NCI-H2171 treated with DMSO at 0.1 percent for 48 hours (cell line): ENCODE data around the gene CARD16.
"Not testable (repeated sequence)": the region's sequence is repeated elsewhere in the genome, so short reads cannot be mapped to it uniquely, and the experiment has no call there.

Experiments used
- DNase-seq: peaks from one replicate; lab custom pipeline; 2025; lab: John Stamatoyannopoulos, UW

The CARD16 gene

GRCh38 chr11:105044557-105045524 lies at the start of gene CARD16:
CARD16 (minus strand) TSS chr11:105045335; CDS start chr11:105045297, 38 bp downstream.
- DNase-seq = not testable (repeated sequence)

DNA sequence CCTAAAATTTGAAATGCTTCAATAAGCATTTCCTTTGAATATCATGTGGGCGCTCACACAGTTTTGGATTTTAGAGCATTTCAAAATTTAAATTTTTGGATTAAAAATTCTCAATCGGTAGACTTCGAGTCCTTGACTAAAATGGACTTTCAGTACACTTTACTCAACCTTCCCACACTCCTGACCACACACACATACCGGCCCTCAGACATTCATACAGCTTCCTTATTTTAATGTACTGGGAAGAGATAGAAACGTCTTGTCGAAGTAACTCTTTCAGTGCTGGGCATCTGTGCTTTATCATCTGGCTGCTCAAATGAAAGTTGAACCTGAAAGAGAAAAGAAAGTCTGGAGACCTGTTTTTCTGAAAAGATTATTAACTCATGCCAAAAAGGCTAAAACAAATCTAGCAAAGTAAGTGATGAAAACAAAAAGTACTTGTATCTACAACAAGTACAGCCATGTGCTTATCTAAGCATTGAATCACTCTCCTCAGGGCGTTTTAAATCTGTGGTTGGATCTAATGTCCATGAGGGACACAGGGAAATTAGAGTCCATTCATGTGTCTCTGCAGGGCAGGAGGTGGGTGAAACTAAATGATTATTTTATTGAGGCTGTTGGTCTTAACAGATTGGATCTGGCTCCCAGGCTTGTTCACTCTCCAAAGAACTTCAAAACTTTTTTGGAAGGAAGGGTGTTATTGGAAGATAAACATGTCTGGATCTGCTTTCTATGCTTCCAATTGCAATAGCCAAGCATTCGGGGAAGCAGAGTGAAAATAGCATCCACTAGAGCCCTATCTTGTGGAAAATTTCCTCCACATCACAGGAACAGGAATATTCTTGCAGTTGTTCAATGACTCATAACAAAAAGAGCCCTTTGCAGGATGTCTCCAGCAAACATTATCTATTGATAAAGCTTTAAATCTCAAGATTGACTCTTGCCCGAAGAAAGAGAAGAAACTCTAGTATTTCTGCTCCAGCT lies 47.4 kb upstream of the CARD16 start:
- DNase-seq = no peak

GRCh38 chr11:105081412-105082150 lies 36.4 kb upstream of the CARD16 start:
- no peak for DNase-seq

DNA sequence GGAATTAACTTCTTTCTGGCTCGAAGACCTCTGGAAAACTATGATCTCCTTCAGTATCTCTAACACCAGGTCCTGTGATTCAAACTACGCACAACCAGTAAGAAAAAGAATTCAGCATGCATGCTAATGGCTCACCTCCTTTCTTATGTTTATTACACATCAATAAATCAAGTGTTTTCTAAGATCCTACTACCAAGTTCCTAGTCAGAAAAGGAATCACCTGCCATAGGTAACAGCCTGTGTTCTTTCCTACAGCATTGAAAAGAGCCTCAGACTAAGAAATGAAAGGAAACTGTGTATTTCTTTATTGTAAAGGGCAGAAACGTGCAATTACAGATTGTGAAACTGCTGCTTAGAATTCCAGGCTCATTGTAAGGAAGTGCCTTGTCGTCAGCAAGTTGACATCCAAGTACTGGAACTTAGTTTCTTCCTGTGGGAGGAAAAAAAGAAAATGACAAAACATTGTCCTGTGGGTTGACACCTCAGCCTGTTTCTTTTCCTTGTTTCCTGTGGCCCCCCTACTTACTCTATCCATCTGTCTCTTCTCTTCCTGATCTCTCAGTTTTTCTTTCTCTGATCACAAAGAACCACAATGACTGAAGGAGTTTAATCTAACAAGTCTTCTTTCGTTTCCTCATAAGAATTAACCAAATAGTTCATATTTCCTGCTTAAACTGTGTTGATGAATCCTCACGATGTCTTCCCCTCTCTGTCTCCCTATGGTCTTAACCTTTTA lies 35.2 kb upstream of the CARD16 start:
- not testable (repeated sequence) for DNase-seq

GRCh38 chr11:105078283-105078682 lies 33.1 kb upstream of the CARD16 start:
- no peak for DNase-seq

DNA sequence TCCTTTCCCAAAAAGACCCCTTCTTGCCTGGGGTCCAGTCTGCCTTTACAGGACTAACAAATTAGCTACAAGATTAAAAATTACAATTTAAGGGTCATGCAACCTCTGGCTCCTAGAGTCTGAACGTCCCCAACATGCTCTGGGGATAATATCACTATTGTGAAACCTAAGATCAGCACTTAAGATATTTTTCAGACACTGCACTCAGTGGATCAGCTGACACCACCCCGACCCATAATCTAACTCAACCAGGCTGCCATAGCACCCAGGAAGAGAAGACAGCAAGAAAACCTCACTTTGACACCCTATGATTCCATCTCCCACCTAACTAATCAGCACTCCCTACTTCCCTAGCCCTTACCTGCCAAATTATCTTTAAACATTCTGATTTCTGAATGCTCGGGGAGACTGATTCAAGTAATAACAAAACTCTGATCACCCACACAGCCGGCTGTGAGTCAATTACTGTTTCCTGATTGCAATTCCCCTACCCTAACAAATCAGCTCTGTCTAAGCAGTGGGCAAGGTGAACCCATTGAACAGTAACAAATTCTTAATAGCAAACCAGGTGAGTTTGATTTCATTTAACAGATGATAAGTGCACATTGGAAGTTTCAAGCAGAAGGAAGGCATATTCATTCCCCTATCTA lies 32.1 kb upstream of the CARD16 start:
- DNase-seq = not testable (repeated sequence)

- no peak for DNase-seq
These were observed 29.0 kb upstream of the CARD16 start for GRCh38 chr11:105074166-105074530.

DNA sequence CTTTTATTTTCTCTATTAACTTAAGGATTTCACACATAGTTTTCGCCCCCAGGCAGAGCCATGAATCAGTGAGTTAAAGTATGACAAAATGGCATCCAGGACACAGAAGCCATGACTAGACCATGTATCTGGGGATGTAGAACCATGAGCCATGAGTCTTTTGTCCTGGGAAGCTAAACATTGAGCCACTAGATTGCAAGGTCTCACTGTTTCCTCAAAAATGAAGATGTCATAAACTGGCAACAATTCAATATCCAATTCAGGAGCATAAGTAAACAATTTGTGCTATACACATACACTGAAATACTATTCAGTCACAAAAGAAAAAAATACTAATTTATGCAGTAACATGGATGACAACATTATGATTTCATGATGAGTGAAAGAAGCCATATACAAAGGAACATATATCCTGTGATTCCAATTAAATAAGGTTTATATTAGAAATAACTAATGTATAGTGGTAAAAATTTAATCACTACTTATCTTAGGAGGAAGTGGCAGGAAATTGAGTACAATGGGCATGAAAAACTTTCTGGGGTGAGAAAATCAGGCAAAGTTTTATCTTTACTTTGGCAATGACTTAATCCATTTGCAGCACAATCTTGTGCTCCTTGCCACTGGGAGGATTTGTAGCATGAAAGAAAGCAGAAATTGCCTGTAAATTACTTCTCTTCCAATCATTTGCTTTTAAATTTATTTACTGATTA lies 28.5 kb upstream of the CARD16 start:
- no peak for DNase-seq

DNA sequence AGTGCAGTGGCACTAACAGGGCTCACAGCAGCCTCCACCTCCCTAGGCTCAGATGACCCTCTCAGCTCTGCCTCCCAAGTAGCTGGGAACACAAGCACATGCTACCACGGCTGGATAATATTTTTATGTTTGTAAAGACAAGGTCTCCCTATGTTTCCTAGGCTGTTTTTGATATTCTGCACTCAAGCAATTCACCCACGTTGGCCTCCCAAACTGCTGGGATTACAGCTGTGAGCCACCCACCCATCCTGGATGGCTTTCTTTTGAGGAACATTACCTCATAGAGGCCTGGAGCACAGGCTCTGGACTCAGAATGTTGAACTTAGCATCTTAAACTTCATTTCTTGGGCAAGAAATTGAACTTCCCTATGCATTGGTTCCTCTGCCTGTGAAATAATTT lies 26.9 kb upstream of the CARD16 start:
- DNase-seq = not testable (repeated sequence)

- DNase-seq = no peak
These were observed 26.1 kb upstream of the CARD16 start for GRCh38 chr11:105071089-105071732.

DNA sequence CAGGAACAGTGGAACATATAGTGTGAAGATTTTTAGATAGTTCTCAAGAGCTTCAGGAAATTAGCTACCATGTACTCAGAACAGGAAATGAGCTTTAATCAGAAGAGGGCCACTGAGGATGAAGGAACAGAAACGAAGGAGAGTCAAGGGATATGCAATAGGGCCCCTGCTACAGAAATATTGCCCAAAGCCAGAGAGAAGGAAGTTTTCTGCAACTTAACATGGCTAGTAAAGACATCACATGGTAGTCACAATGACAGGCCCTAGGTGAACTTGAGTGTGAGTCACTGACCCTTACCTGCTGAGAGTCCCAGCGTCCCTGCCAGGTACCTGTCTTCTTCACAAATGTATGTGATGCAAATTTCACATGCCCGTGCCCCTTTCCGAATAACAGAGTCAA lies 25.2 kb upstream of the CARD16 start:
- no peak for DNase-seq

- not testable (repeated sequence) for DNase-seq
These were observed 24.6 kb upstream of the CARD16 start for GRCh38 chr11:105069749-105070148.

DNA sequence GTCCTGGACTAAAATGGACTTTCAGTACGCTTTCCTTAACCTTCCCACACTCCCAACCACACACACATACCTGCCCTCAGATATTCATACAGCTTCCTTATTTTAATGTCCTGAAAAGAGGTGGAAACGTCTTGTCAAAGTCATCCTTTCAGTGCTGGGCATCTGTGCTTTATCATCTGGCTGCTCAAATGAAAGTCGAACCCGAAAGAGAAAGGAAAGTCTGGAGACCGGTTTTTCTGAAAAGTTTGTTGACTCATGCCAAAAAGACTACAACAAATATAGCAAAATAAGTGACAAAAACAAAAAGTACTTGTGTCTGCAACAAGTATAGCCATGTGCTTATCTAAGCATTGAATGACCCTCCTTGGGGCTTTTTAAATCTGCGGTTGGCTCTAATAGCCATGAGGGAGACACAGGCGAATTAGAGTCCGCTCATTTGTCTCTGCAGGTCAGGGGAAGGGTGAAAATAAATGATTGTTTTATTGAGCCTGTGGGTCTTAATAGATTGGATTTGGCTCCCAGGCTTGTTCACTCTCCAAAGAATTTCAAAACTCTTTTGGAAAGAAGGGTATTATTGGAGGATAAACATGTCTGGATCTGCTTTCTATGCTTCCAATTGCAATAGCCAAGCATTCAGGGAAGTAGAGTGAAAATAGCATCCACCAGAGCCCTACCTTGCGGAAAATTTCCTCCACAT lies 18.3 kb upstream of the CARD16 start:
- not testable (repeated sequence) for DNase-seq

- no peak for DNase-seq
These were observed 12.3 kb upstream of the CARD16 start for GRCh38 chr11:105057432-105057831.

GRCh38 chr11:105056446-105056845 lies 11.3 kb upstream of the CARD16 start:
- DNase-seq = no peak

DNA sequence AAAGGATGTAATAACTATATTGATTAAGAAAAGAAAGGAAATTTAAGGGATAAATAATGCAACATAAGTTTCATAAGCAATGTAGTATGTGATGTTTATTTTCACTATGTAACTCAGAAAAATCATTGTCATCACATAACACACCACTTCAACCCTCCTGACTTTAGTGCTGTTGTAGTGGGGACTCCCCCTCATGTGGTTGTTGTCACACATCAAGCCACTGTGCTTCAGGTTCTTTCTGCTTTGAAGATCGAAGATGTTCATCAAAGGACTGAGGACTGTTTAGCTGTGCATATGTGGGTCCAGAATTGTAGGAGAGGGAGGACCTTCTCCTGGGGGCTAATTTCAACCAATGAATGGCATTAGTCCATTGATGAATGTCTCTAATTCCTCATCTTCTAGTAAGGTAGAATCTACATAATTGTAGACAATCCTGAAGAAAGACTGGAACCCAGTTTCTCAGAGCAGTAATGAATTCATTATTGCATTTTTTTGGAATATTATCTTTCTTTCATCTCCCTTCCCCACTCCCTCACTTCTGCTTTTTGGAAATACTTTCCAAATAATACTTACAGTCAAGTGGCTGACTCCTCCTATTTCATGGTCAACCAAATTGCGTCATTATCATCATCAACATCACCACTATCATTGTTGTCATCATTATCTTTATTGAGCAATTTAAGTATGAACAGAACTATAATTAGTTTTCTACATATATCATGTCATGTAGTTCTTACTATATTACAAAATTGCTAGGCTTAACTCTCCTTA lies 9.8 kb upstream of the CARD16 start:
- DNase-seq = no peak

DNA sequence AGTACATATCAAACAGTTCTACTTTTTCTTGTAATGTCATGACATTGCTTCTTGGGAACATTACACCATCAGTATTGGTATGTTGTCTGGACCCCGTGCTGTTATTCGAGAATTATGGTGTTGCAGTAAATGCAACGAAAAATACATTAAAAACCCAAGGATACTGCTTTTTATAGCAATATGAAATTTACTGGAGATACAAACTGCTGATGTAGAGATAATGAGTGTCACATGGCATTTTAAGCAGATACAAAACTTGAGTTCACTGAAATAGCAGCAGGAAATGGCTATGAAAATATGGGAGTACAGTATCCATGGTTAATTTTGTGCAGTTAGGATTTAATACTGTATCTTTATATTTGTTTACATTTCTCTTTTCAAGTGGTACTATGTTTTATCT lies 7.4 kb upstream of the CARD16 start:
- no peak for DNase-seq

GRCh38 chr11:105051559-105051958 lies 6.4 kb upstream of the CARD16 start:
- DNase-seq = no peak
